GM19438 (cell line): ENCODE measurements around the gene IRF7.
"Not testable (repeated sequence)": the region's sequence is repeated elsewhere in the genome, so short reads cannot be mapped to it uniquely, and the experiment has no call there.

Source experiments
- ATAC-seq: cut with Tn5 transposase; IDR thresholded peaks from one replicate; pipeline ENCODE4 v1.9.1; 2021; ENCODE audit warnings: low read depth; ENCODE audit not compliant: unreplicated experiment

Gene IRF7

GRCh38 chr11:615504-616319 lies at the start of gene IRF7:
TSS of gene IRF7 (minus strand) at chr11:615950. CDS start at chr11:615364, 586 bp downstream.
- peak; percentile 73 for ATAC-seq

- ATAC-seq: no peak
Measured at GRCh38 chr11:665062-665703, 49.4 kb upstream of the IRF7 start.

- ATAC-seq: no peak
Measured at GRCh38 chr11:662689-663274, 47.0 kb upstream of the IRF7 start.

GRCh38 chr11:660681-661444 lies 45.1 kb upstream of the IRF7 start:
- no peak for ATAC-seq

GRCh38 chr11:660281-660680 lies 44.5 kb upstream of the IRF7 start:
- ATAC-seq: no peak

- ATAC-seq: no peak
Measured at GRCh38 chr11:659532-660085, 43.9 kb upstream of the IRF7 start.

GRCh38 chr11:657691-658126 lies 42.0 kb upstream of the IRF7 start:
- ATAC-seq: no peak

- no peak for ATAC-seq
Measured at GRCh38 chr11:656866-657265, 41.1 kb upstream of the IRF7 start.

GRCh38 chr11:656426-656825 lies 40.7 kb upstream of the IRF7 start:
- ATAC-seq: no peak

- no peak for ATAC-seq
Measured at GRCh38 chr11:655036-655726, 39.4 kb upstream of the IRF7 start.

- not testable (repeated sequence) for ATAC-seq
Measured at GRCh38 chr11:654444-654843, 38.7 kb upstream of the IRF7 start.

GRCh38 chr11:653837-654236 lies 38.1 kb upstream of the IRF7 start:
- ATAC-seq: no peak

- ATAC-seq: not testable (repeated sequence)
Measured at GRCh38 chr11:653136-653535, 37.4 kb upstream of the IRF7 start.

- ATAC-seq: no peak
Measured at GRCh38 chr11:650482-650881, 34.7 kb upstream of the IRF7 start.

GRCh38 chr11:647672-648158 lies 32.0 kb upstream of the IRF7 start:
- not testable (repeated sequence) for ATAC-seq

- ATAC-seq: no peak
Measured at GRCh38 chr11:646214-646613, 30.5 kb upstream of the IRF7 start.

- ATAC-seq: no peak
Measured at GRCh38 chr11:645536-645935, 29.8 kb upstream of the IRF7 start.

- no peak for ATAC-seq
Measured at GRCh38 chr11:643849-644738, 28.3 kb upstream of the IRF7 start.

- ATAC-seq: no peak
Measured at GRCh38 chr11:643366-643765, 27.6 kb upstream of the IRF7 start.
